GM21381 (cell line): ENCODE measurements around the gene ARHGAP25.

ENCODE experiments used
- ATAC-seq: cut with Tn5 transposase; IDR thresholded peaks from one replicate; pipeline ENCODE4 v1.9.1; 2021; ENCODE audit warnings: mild to moderate bottlenecking, moderate library complexity; ENCODE audit not compliant: unreplicated experiment

ARHGAP25 gene, protein sequence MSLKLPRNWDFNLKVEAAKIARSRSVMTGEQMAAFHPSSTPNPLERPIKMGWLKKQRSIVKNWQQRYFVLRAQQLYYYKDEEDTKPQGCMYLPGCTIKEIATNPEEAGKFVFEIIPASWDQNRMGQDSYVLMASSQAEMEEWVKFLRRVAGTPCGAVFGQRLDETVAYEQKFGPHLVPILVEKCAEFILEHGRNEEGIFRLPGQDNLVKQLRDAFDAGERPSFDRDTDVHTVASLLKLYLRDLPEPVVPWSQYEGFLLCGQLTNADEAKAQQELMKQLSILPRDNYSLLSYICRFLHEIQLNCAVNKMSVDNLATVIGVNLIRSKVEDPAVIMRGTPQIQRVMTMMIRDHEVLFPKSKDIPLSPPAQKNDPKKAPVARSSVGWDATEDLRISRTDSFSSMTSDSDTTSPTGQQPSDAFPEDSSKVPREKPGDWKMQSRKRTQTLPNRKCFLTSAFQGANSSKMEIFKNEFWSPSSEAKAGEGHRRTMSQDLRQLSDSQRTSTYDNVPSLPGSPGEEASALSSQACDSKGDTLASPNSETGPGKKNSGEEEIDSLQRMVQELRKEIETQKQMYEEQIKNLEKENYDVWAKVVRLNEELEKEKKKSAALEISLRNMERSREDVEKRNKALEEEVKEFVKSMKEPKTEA

DNA sequence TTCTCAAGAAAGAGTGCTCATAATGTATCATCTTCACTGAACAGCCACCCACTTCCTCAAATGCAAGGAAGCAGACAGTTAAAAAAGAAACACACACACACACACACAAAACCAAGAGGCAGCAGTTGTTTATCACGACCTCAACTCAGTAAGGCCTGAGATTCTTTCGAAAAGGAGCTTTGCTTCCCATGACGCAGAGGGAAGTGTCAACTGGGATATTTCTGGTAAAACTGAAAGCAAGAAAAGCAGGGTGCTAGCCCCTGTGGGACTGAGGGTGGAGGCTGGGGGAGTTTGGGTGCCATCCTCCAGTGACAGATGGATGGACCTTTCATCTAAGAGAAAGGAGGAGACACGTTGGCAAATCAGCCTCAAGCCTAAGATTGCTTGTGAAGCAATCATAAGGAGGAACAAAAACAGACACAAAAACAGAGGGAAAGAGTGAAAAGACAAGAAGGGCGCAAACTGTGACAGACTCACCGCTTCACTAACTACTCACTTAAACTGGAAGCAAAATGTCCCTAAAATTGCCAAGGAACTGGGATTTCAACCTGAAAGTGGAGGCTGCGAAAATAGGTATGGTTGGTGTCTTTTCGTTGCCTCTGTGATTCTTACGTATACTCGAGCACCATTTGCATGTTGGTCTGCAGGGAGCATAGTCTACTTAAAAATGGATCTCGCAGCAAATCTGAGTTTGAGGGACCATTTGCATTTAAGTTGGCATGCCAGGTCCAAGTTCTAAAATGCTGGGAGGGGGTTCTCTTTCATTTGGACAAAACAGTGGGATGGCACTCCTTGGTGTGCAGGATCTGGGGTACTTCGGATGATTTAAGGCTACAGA, at the start of gene ARHGAP25:
Gene ARHGAP25, plus strand, starts transcription at position 124 of the 838 bp plus-strand sequence. Its CDS starts 389 bp downstream, at position 513.
- peak; percentile 48 for ATAC-seq

DNA sequence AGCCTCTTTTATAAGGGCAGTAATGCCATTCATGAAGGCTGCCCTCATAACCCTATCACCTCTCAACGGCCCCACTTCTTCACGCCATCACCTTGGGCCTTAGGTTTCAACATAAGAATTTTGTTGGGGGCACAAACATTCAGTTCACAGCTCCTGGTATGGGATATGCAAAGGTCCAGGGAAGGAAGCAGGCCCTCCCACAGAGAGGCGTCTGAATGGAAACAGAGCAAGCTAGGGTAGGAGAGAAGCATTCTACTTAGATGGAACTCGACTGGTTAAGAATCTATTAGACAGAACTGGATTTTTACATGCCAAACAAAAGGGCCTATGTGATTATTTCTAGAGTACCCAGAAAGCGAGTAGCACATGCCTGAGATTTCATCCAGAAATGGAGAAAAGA, 48.4 kb upstream of the ARHGAP25 start:
- no peak for ATAC-seq

DNA sequence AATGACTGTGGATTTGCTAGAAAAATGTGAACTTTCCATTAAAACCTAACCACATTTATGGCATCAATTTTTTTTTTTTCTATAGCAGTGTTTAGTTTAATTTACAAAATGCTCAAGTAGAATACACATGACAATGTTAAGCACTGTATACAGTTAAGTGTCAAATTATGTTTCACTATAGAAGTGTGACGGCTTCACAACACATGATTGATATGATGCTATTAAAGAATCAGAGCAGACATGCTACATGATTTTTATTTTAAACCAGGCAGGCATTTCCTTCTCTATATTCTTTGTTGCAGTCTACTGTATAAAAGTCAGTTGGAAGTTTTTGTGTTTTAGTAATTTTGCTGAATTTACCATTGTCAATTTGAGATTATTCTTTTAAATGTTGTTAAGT, 47.6 kb upstream of the ARHGAP25 start:
- ATAC-seq = no peak

DNA sequence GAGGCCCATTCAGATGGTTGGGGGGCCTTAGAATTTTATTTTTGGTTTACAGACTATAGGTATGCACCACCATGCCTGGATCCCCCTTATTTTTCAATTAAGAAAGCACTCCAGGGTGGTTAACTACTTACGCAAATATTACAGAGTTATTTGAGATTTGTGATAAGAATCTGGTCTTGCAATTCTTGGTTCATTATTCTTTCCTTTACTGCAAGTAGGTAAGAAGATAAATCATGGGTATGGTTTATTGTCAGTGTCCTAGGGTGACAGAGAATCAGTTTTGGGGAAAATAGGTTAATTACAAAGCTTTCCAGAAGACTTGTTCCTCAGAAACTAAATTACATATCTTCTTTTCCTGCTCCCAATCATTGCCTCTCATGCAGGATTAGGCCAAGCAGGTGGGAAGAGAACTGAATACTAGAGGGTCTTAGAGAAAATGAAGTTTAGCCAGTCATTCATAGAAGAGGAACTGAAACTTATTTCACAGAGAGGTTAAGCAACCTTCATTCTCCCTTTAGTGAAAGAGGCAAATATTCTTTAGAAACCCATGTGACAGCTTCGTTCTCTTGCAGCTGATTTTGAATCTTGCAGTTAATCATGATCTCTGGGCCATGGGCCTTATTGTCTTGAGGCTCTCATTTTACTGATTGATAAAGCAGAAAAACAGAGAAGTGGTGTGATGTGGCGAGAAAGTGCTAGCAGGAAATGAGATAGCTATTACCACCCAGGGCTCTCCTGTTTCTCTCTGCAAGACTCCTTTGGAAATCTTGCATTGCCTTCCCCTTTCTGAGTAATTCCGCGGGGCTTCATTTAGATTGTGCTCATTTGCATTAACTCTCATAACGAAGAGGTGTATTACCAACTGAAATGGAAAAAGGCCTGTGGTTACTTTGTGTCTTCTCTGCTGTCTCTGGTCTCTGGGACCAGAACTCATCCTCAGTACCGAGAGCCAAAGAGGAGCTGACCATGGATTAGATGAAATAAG, 44.8 kb upstream of the ARHGAP25 start:
- ATAC-seq = peak; percentile 86

DNA sequence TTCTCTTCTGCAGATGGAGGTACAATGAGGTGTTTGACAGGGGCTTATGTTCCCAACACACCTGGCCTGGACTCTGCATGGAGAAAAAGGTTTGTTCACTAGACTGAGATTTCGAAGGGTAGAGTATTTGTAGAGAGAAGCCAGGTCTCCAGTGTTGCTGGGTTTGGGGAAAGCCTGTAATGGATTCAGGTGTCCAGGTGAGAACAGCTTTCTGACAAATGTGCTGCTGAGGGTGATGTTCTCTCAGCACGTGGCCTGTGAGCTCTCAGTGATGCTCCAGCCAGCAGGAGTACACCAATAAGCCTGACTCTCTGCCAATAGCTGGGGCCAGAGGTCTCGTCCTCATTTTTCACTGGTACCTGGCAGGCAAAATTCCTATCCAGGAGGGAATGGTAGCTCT, 43.8 kb upstream of the ARHGAP25 start:
- no peak for ATAC-seq

DNA sequence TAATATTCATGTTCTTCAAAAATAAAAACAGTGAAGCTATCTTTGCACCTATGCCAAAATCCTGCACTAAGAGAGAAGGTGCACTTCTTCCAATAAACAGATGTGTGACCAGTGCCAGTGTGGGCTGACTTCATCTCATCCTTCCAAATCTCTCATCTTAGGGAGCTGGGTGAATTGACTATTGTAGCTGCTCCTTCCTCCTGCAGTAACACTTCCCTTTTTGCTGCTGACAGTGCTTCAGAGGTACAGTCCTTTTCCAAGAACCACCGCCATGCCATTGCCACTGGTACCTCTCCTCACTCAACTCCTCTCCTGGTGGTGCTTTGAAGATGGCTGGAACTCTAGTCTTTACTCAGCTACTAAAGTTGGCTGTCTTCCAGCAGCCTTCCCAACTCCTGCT, 42.1 kb upstream of the ARHGAP25 start:
- ATAC-seq = no peak

DNA sequence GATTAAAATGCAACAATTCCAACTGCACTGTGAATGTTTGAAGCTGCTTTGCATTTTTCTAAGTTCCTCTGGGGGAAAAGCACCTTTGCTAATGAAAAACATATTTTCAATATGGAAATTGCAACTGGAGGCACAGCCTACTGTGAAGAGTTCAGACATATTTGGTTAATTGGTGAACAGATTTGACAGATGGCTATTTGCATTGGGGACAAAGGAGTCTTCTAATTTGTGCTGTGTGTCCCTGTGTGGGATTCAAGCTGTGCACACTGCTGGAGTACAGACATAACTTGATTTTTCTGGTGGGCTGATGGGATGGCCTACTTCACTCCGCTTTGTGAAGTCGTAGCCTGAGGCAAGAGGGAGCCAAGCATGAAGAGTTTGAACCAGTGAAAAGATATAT, 40.7 kb upstream of the ARHGAP25 start:
- ATAC-seq = no peak

DNA sequence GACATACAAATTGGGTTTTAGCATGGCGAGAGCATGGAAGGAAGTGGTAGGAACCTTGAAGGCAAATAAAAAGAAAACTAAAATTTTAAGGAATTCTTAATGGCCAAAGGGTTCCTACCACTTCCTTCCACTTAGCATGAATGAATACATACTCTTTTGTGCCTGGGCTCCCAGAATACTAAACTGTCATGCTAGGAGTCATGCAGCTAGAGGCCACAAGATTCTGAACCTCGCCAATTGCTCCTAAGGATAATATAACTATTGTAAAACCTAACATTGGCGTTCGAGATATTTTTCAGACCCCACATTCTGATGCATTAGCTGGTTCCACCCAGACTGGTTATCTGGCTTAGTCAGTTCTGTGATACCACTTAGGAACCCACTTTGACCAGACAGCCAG, 38.6 kb upstream of the ARHGAP25 start:
- ATAC-seq = no peak

DNA sequence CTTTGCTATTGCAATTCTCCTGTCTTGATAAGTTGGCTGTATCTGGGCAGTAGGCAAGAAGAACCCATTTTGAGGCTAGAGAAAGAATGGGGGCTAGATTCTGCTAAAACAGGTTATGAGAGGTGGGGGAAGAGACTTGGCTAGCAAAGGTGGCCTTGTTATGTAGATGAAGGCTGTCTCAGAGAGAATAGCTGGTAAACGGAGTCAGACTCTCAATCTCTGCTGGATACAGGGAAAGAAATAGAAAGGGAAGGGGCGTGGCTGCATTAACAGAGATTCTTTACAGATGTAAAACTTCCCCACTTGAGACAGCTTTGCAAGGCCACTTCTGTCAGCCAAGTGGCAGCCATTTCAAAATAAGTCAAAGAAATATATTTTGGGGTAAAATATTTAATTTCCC, 38.1 kb upstream of the ARHGAP25 start:
- ATAC-seq = no peak

DNA sequence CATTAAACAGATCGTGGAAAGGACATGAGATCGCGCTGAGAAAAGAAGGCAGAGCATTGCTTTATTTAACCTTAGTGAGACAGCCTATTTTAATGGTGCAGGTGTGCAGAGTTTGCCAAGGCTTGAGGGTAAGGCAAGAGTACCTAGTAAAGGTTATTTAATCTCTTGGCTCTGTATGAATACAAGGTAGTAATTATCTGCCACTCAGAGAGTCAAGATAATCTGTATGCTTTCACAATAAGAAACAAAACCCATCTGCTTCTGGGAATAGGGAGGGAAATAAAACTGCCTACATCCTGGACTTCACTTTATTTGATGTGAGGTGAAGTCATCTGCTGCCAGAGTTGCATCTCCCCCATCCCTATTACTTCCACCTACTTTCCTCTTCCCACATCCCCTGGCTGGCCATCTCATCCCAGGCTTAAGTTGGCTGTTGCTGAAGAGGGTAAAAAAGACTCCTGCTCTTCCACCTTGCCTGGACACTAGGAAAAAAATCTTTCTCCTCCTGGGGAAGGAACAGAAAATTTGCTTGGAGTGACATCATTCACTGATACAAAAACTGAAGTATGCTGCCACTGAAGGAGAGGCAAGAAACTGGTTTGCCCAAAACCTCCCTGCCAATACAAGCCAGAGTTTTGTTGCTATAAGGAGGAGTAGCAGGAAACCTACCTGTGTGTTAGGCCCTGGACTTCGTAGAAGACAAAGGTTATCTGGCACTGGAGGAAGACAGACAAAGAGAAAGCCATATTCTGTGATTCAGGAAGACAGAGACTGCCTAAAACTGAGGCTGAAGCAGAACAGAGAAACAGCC, 35.8 kb upstream of the ARHGAP25 start:
- ATAC-seq = no peak

DNA sequence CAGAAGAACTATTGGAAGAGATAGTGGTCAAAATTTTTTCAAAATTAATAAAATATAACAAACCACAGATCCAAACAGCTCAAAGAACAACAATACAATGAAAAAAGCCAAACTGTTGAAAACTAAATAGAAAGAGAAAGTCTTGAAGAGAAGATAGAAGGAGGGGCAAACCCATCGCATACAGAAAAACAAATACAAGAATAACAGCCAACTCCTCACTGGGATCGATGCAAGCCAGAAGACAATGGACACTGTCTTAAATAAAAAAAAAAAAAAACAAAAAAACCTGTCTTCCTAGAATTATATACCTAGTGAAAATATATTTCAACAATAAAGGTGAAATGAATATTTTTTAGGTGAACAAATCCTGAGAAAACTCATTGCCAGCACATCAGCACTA, 34.1 kb upstream of the ARHGAP25 start:
- ATAC-seq = no peak

DNA sequence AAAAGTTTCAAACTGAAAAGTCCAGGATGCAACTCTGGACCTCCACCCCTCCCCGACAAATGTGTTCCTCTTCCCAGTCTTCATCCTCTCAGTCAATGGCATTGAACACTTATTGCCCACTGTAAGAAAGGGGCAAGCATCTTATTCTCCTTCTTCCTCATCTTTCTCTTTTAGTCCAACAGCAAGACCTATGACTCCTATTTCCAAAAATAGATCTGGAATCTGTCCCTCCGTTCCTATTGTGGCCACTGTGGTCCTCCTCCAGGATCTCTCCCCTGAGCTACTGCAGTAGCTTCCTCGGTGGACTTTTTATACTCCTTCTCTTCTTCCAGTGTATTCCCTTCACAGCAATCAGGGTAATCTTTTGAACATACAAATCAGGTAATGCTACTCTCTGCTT, 28.0 kb upstream of the ARHGAP25 start:
- no peak for ATAC-seq

DNA sequence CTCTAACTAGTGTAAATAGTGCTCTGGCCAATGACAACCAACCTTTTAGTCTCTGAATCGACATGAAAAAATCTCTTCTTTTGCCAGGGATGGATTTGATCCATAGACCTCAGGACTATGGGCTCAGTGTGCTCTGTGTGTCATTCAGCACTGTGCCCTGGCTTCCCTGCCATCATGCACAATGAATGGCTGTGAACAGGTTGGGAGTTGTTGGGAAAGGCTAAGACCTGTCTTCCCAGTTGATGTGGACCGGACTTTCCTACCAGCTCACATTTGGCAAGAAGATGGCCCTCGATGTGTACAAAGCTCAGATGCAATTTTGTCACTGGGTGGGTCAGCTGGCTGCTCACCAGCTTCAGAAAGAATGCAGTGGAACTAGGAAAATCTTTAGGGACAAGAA, 26.0 kb upstream of the ARHGAP25 start:
- no peak for ATAC-seq

DNA sequence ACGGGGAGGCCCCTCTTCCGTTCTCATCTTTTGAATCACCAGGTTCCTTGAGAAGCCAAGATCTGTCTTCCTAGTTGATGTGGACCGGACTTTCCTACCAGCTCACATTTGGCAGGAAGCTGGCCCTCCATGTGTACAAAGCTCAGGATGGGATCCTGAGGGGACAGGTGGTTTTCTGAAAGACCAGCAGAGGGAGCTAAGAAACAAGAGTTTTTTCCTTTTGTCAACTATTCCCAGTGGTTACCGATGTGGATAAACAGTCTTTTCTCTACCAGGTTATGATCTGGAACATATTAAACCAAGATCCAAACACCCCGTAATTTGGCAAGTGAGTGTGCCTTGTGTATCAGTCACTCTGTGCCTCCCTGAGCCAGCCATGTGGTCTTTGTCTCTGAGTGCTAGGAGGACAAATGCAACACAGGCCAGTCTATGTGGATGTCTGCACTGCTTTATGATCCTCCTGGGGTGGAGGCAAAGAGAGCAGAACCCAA, 25.1 kb upstream of the ARHGAP25 start:
- no peak for ATAC-seq

DNA sequence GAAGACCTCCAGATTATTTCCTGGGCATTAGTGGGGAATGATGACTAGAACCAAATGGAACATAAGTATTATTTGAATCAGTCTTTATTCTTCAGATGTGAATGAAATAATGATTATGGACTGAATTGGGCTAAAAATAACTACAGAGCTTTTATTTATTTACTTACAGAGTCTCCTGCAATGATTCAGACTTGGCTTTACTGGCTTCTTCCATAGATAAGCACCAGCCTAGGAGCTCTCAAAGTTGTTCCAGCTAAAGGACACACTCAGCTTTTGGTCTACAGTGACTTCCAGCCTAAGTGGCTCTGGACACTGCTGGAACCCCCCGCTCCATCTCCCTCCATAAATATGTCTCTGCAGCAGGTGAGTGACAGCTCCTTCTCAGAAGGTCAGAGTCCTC, 24.3 kb upstream of the ARHGAP25 start:
- ATAC-seq = no peak

DNA sequence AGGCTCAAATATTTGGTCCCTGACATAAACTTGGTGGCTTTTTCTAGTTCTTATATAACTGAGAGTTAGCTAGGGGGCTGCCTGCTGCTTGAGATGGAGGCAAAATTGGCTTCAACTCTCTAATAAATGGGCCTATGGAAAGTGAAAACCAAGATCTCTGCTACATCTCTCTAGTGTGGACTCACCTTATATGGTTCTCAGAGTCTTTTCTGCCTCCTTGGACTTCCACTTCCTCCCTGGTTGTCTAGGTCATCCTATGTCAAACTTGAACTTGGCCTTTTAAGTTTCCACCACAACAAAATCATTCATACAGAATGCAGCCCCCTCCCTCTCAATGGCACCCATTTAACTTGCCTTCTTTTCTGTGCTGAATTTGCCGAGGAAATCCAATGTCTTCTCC, 23.9 kb upstream of the ARHGAP25 start:
- no peak for ATAC-seq

DNA sequence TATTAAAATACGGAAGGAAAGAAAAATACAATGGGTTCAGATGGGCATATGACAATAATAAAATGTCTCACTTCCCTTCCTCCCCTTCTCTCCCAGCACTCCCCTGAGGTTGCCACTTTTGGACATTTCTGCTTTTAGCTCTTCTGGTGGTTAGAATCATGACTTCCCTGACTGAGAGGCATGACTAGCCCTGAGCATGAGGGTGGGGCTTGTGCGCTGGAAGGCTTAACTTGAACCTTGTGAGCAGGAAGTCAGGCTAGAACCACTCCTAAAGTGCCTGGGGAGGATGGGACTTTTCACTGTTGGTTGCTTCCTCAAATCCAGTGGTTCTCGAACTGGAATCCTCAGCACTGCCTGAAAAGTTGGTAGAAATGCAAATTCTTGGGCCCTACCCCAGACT, 19.7 kb upstream of the ARHGAP25 start:
- peak; percentile 68 for ATAC-seq

DNA sequence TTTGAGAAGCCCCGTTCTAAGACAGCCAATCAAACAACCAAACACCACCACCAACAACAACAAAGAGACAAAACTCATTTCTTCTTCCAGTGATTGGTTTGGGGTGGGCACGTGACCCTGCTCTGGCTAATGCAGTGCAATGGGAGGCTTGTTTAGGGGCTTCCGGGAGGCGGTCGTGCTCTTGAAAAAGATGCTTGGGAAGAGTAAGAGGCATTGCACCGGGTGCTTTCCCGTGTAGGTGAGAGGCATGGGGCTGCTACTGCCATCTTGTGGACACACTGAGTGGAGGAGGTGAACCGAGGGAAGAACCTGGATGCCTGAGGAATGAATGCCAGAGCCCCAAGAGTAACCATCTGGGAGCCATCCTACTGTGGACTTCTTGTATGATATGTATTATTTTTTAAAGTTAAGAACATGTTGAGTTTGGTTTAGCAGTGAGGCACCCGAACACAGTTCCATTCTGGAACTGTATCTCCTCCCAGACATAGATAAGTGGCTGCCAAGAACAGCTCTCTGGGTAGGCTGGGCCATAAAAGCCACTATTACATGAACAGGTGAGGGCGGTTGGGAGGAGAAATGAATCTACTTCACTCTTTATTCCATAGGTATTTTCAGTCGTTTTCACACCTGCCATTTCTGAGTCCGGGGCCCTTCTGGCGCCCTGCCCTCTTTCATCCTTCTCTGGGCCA, 19.1 kb upstream of the ARHGAP25 start:
- ATAC-seq = peak; percentile 53
